CD1c-positive myeloid dendritic cell (primary cell): ENCODE results near the gene POMC.
"Not testable (repeated sequence)": the region's sequence is repeated elsewhere in the genome, so short reads cannot be mapped to it uniquely, and the experiment has no call there.

Experiments used
- DNase-seq: peaks from one replicate; pipeline ENCODE4 v3.0.0-alpha.2; 2016; ENCODE audit errors: extremely low spot score

The POMC gene

GRCh38 chr2:25132299-25132635 lies 36.1 kb downstream of the POMC start:
- peak; percentile 21 for DNase-seq

- peak; percentile 20 for DNase-seq
Observed at GRCh38 chr2:25131567-25132298, 36.6 kb downstream of the POMC start.

- DNase-seq = no peak
Observed at GRCh38 chr2:25131253-25131566, 37.2 kb downstream of the POMC start.

GRCh38 chr2:25129901-25130520 lies 38.4 kb downstream of the POMC start:
- no peak for DNase-seq

- DNase-seq = no peak
Observed at GRCh38 chr2:25127646-25128045, 40.7 kb downstream of the POMC start.

GRCh38 chr2:25127071-25127470 lies 41.3 kb downstream of the POMC start:
- DNase-seq = not testable (repeated sequence)

GRCh38 chr2:25125976-25126375 lies 42.4 kb downstream of the POMC start:
- DNase-seq = peak; percentile 10

- DNase-seq = no peak
Observed at GRCh38 chr2:25125189-25125588, 43.2 kb downstream of the POMC start.

GRCh38 chr2:25123682-25124081 lies 44.7 kb downstream of the POMC start:
- peak; percentile 10 for DNase-seq

- DNase-seq = no peak
Observed at GRCh38 chr2:25122367-25122766, 46.0 kb downstream of the POMC start.

- DNase-seq = no peak
Observed at GRCh38 chr2:25119263-25119662, 49.1 kb downstream of the POMC start.

- no peak for DNase-seq
Observed at GRCh38 chr2:25116956-25117355, 51.4 kb downstream of the POMC start.

- no peak for DNase-seq
Observed at GRCh38 chr2:25115902-25116301, 52.5 kb downstream of the POMC start.

- DNase-seq = no peak
Observed at GRCh38 chr2:25115249-25115883, 53.0 kb downstream of the POMC start.

- no peak for DNase-seq
Observed at GRCh38 chr2:25112113-25112512, 56.3 kb downstream of the POMC start.
